ENCODE measurements around the gene MOB4. TPM values are rescaled to one million over a fixed set of nuclear protein-coding genes. Genes with fewer than 3 reads are reported as not detected.
"Not testable (repeated sequence)": the region's sequence is repeated elsewhere in the genome, so short reads cannot be mapped to it uniquely, and the experiment has no call there.

The MOB4 gene
- total RNA-seq, 2 experiments from 2014 or later = 19.8 to 21.7 TPM

- peaks cover 24% of the 10 kb centered on the region for H3K36me3 Mint-ChIP-seq
- not testable (repeated sequence) for H3K27ac Mint-ChIP-seq, H3K9me3 Mint-ChIP-seq, H3K27me3 Mint-ChIP-seq, H3K4me3 Mint-ChIP-seq, H3K4me1 Mint-ChIP-seq, DNase-seq
These were observed 35.4 kb downstream of the MOB4 start for GRCh38 chr2:197551260-197551659.

GRCh38 chr2:197555467-197555866 is 39.6 kb downstream of the MOB4 start:
- Mint-ChIP-seq H3K4me3 (no peak overlapping the region), H3K9me3 (no peaks in the 10 kb centered on the region), H3K36me3 (peaks cover 19% of the 10 kb centered on the region), H3K27ac (no peak overlapping the region), H3K4me1 (peaks cover 3% of the 10 kb centered on the region), H3K27me3 (no peaks in the 10 kb centered on the region)
- DNase-seq = no peak

- Mint-ChIP-seq H3K4me1 (peaks cover 3% of the 10 kb centered on the region), H3K27ac (no peak overlapping the region), H3K4me3 (no peak overlapping the region), H3K27me3 (no peaks in the 10 kb centered on the region), H3K36me3 (peaks cover 28% of the 10 kb centered on the region), H3K9me3 (no peaks in the 10 kb centered on the region)
- no peak for DNase-seq
These were observed 40.6 kb downstream of the MOB4 start for GRCh38 chr2:197556456-197556855.

GRCh38 chr2:197558393-197558792 is 42.5 kb downstream of the MOB4 start:
- Mint-ChIP-seq H3K9me3 (no peaks in the 10 kb centered on the region), H3K27ac (no peak overlapping the region), H3K4me1 (peaks cover 3% of the 10 kb centered on the region), H3K4me3 (no peak overlapping the region), H3K27me3 (no peaks in the 10 kb centered on the region), H3K36me3 (peaks cover 33% of the 10 kb centered on the region)
- no peak for DNase-seq

- no peak for DNase-seq
- no peak overlapping the region for H3K4me3 Mint-ChIP-seq
- H3K36me3 Mint-ChIP-seq = peaks cover 41% of the 10 kb centered on the region
- no peaks in the 10 kb centered on the region for H3K27me3 Mint-ChIP-seq
- H3K9me3 Mint-ChIP-seq = no peaks in the 10 kb centered on the region
- no peak overlapping the region for H3K27ac Mint-ChIP-seq
- peaks cover 5% of the 10 kb centered on the region for H3K4me1 Mint-ChIP-seq
These were observed 43.8 kb downstream of the MOB4 start for GRCh38 chr2:197559681-197560080.

- Mint-ChIP-seq H3K9me3 (no peaks in the 10 kb centered on the region), H3K27ac (no peak overlapping the region), H3K4me1 (peaks cover 5% of the 10 kb centered on the region), H3K27me3 (no peaks in the 10 kb centered on the region), H3K4me3 (no peak overlapping the region), H3K36me3 (peaks cover 40% of the 10 kb centered on the region)
- DNase-seq = no peak
These were observed 44.3 kb downstream of the MOB4 start for GRCh38 chr2:197560146-197560665.

GRCh38 chr2:197571627-197572271 is 55.9 kb downstream of the MOB4 start:
- DNase-seq = no peak
- H3K36me3 Mint-ChIP-seq = peaks cover 38% of the 10 kb centered on the region
- no peak overlapping the region for H3K4me3 Mint-ChIP-seq
- H3K4me1 Mint-ChIP-seq = no peaks in the 10 kb centered on the region
- no peaks in the 10 kb centered on the region for H3K27me3 Mint-ChIP-seq
- no peak overlapping the region for H3K27ac Mint-ChIP-seq
- peaks cover 13% of the 10 kb centered on the region for H3K9me3 Mint-ChIP-seq

GRCh38 chr2:197573608-197574007 is 57.7 kb downstream of the MOB4 start:
- peaks cover 13% of the 10 kb centered on the region for H3K9me3 Mint-ChIP-seq
- H3K27ac Mint-ChIP-seq = no peak overlapping the region
- peaks cover 38% of the 10 kb centered on the region for H3K36me3 Mint-ChIP-seq
- no peaks in the 10 kb centered on the region for H3K27me3 Mint-ChIP-seq
- no peak overlapping the region for H3K4me3 Mint-ChIP-seq
- H3K4me1 Mint-ChIP-seq = no peaks in the 10 kb centered on the region
- DNase-seq = no peak

- Mint-ChIP-seq H3K27me3 (no peaks in the 10 kb centered on the region), H3K36me3 (peaks cover 38% of the 10 kb centered on the region)
These were observed 60.1 kb downstream of the MOB4 start for GRCh38 chr2:197575987-197576386.

GRCh38 chr2:197576631-197577030 is 60.8 kb downstream of the MOB4 start:
- Mint-ChIP-seq H3K27me3 (no peaks in the 10 kb centered on the region), H3K36me3 (peaks cover 36% of the 10 kb centered on the region), H3K27ac (no peak overlapping the region), H3K4me3 (no peak overlapping the region), H3K9me3 (peaks cover 13% of the 10 kb centered on the region), H3K4me1 (no peaks in the 10 kb centered on the region)
- no peak for DNase-seq

More at GRCh38 chr2:197575987-197576386, 60.1 kb downstream of the MOB4 start:
- no peaks in the 10 kb centered on the region for H3K4me1 Mint-ChIP-seq
- no peak overlapping the region for H3K4me3 Mint-ChIP-seq
- no peak for DNase-seq
- no peak overlapping the region for H3K27ac Mint-ChIP-seq
- peaks cover 13% of the 10 kb centered on the region for H3K9me3 Mint-ChIP-seq

GRCh38 chr2:197577446-197577845 is 61.6 kb downstream of the MOB4 start:
- no peak overlapping the region for H3K4me3 Mint-ChIP-seq
- peaks cover 27% of the 10 kb centered on the region for H3K36me3 Mint-ChIP-seq
- no peaks in the 10 kb centered on the region for H3K27me3 Mint-ChIP-seq
- H3K27ac Mint-ChIP-seq = no peak overlapping the region
- H3K9me3 Mint-ChIP-seq = peaks cover 13% of the 10 kb centered on the region
- no peaks in the 10 kb centered on the region for H3K4me1 Mint-ChIP-seq
- no peak for DNase-seq

GRCh38 chr2:197578294-197578693 is 62.4 kb downstream of the MOB4 start:
- H3K27ac Mint-ChIP-seq, H3K9me3 Mint-ChIP-seq, H3K4me3 Mint-ChIP-seq, H3K27me3 Mint-ChIP-seq, H3K4me1 Mint-ChIP-seq, DNase-seq: not testable (repeated sequence)
- H3K36me3 Mint-ChIP-seq = peaks cover 19% of the 10 kb centered on the region

GRCh38 chr2:197580166-197580565 is 64.3 kb downstream of the MOB4 start:
- not testable (repeated sequence) for DNase-seq, H3K27ac Mint-ChIP-seq, H3K4me3 Mint-ChIP-seq, H3K27me3 Mint-ChIP-seq, H3K9me3 Mint-ChIP-seq, H3K36me3 Mint-ChIP-seq, H3K4me1 Mint-ChIP-seq

GRCh38 chr2:197587255-197587654 is 71.4 kb downstream of the MOB4 start:
- not testable (repeated sequence) for DNase-seq, H3K9me3 Mint-ChIP-seq, H3K36me3 Mint-ChIP-seq, H3K4me3 Mint-ChIP-seq, H3K4me1 Mint-ChIP-seq, H3K27ac Mint-ChIP-seq, H3K27me3 Mint-ChIP-seq

GRCh38 chr2:197591339-197592072 is 75.6 kb downstream of the MOB4 start:
- Mint-ChIP-seq H3K36me3 (no peaks in the 10 kb centered on the region), H3K27ac (no peak overlapping the region)

GRCh38 chr2:197596766-197597165 is 80.9 kb downstream of the MOB4 start:
- Mint-ChIP-seq H3K27ac (no peak overlapping the region), H3K9me3 (no peaks in the 10 kb centered on the region), H3K36me3 (no peaks in the 10 kb centered on the region), H3K4me1 (peaks cover 6% of the 10 kb centered on the region), H3K4me3 (no peak overlapping the region), H3K27me3 (no peaks in the 10 kb centered on the region)
- DNase-seq = no peak

More at GRCh38 chr2:197591339-197592072, 75.6 kb downstream of the MOB4 start:
- H3K27me3 Mint-ChIP-seq = peaks cover 7% of the 10 kb centered on the region
- H3K4me1 Mint-ChIP-seq = no peaks in the 10 kb centered on the region
- H3K4me3 Mint-ChIP-seq = no peak overlapping the region
- no peaks in the 10 kb centered on the region for H3K9me3 Mint-ChIP-seq
- no peak for DNase-seq

All from activated naive CD8-positive, alpha-beta T cell treated with anti-CD3 and anti-CD28 coated beads for 36 hours (primary cell).